Measurements from ENCODE around the gene MYL6B.

GRCh38 chr12:56122637-56123036 is 29.8 kb upstream of the MYL6B start:
- TF ChIP-seq CTCF (IDR thresholded peaks at IDR 0.05) = no peak
- TF ChIP-seq POLR2A (IDR thresholded peaks at IDR 0.05) = no peak

All from thyroid gland (tissue), 4 donors.